ENCODE results near the gene SYTL3. TPM values are rescaled to one million over a fixed set of nuclear protein-coding genes. Genes with fewer than 3 reads are reported as not detected.

The SYTL3 gene
- total and polyA plus RNA-seq, 2 of the 8 experiments (the other 6 are each of a cell fraction or from before 2014, with no cell fraction given), result 0.27 to 0.99 TPM

DNA sequence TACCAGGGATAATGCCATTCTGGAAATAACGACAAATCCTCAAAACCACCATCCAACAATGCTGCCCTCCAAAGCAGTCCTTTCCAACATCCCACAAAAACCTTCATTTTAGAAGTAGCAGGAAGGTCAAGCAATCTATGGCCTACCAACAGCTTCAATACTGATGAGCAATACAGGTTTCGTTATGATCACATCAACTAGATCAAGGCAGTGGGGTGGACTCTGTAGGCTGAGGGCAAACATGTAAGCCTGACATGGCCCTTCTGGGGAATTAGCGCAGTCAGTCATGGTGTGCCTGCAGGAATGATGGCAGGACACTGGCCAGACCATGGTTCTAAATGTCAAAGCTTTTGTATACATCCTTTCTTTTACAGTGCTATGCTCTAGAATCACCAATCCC lies 127.7 kb downstream of the SYTL3 start:
- Histone ChIP-seq H3K4me3 (ENCODE audit: extremely low read depth in 1 of 4, insufficient read depth in 2 of 4, low read depth in 3 of 4, low read length in 4 of 4) (no peak overlapping the region), H3K18ac (ENCODE audit: extremely low read depth, low read length) (no peak overlapping the region), H4K8ac (ENCODE audit: extremely low read depth, insufficient read depth, low read length) (no peak overlapping the region), H2AK5ac (ENCODE audit: low read depth, low read length) (no peak overlapping the region), H2BK15ac (ENCODE audit: low read length) (no peak overlapping the region), H4K91ac (replicated peaks; ENCODE audit: insufficient read length, low read length) (no peak overlapping the region), H2AFZ (ENCODE audit: low read length) (no peak overlapping the region), H3K23ac (ENCODE audit: insufficient read length) (no peak overlapping the region), H3K56ac (replicated peaks; ENCODE audit: insufficient read length, low read depth, low read length) (no peak overlapping the region), H3K4ac (replicated peaks; ENCODE audit: insufficient read length, low read depth, low read length) (no peak overlapping the region), H3K27me3 (replicated peaks in 1 of 4; ENCODE audit: control insufficient read depth in 3 of 4, extremely low read depth in 1 of 4, insufficient read depth in 3 of 4, low read length in 3 of 4) (no peaks in the 10 kb centered on the region), H2BK20ac (ENCODE audit: low read length) (no peak overlapping the region), H2BK120ac (replicated peaks; ENCODE audit: low read depth, low read length) (no peak overlapping the region), H3K79me2 (ENCODE audit: control insufficient read depth in 1 of 2, insufficient read depth in 2 of 2, low read length in 2 of 2) (peaks cover 0 to 73% of the 10 kb centered on the region in 2 experiments; a peak in 3 of 4 replicates), H2BK5ac (ENCODE audit: low read depth, low read length) (no peak overlapping the region), H3K23me2 (ENCODE audit: low read depth, low read length) (no peaks in the 10 kb centered on the region), H2BK12ac (ENCODE audit: low read depth, low read length) (no peak overlapping the region), H3K4me1 (replicated peaks in 1 of 4; ENCODE audit: control insufficient read depth in 3 of 4, insufficient read depth in 4 of 4, low read length in 3 of 4) (peaks cover 0 to 5% (median 2%) of the 10 kb centered on the region in 4 experiments; a peak in 3 of 7 replicates), H4K20me1 (replicated peaks in 1 of 2; ENCODE audit: control insufficient read depth in 1 of 2, insufficient read depth in 2 of 2, low read length in 2 of 2) (peaks cover 22 to 24% of the 10 kb centered on the region in 2 experiments), H3K79me1 (ENCODE audit: low read depth, low read length) (peaks cover 19% of the 10 kb centered on the region), H3K9me3 (ENCODE audit: insufficient read depth in 2 of 2, low read depth in 1 of 2, low read length in 1 of 2) (no peaks in the 10 kb centered on the region), H3K14ac (ENCODE audit: insufficient read length) (no peak overlapping the region), H3K27ac (ENCODE audit: low read depth, low read length) (no peak overlapping the region), H3K4me2 (ENCODE audit: insufficient read depth in 1 of 2, low read depth in 2 of 2, low read length in 2 of 2) (no peak overlapping the region), H4K5ac (ENCODE audit: insufficient read length, low read depth, low read length) (no peak overlapping the region), H3K36me3 (ENCODE audit: control insufficient read depth in 2 of 4, insufficient read depth in 4 of 4, low read length in 3 of 4) (peaks cover 31 to 95% (median 79%) of the 10 kb centered on the region in 4 experiments), H3K9ac (replicated peaks in 1 of 4; ENCODE audit: extremely low read depth in 1 of 4, low read depth in 3 of 4, low read length in 3 of 4) (no peak overlapping the region)
- ChIA-PET CTCF (ENCODE audit: partially characterized antibody) (interaction anchor here (1.4 to 1.8 kb wide), 2 partner anchors 195 to 327 kb away, joined by 3 to 5 read pairs; no protein-coding TSS in a partner anchor), POLR2A (ENCODE audit: partially characterized antibody) (interaction anchor here (7.6 kb wide), 1 partner anchor 11 kb away, joined by 75 read pairs; no protein-coding TSS in a partner anchor)
- DNase-seq (ENCODE audit: low read depth in 1 of 2, low spot score in 2 of 2) (no peak), FAIRE-seq (no peak)
- 97% methylated on average over 3 of the region's 3 CpGs; no CpG with 5 or more reads in 1 of the 2 experiments for whole genome bisulfite sequencing, 2 experiments (ENCODE audit: extremely low coverage in 1 of 2, insufficient coverage in 1 of 2, insufficient read length in 1 of 2, insufficient replicate concordance in 2 of 2, low coverage in 1 of 2, low lambda C conversion rate in 2 of 2, missing lambda C conversion rate in 1 of 2)
- TF ChIP-seq YY1 (IDR thresholded peaks at IDR 0.05; ENCODE audit: low read depth, low read length), result no peak
- no peak for TF ChIP-seq JUND (IDR thresholded peaks at IDR 0.05; ENCODE audit: low read length)
- no peak for TF ChIP-seq HDAC6 (IDR thresholded peaks at IDR 0.05; ENCODE audit: low read depth, low read length)
- TF ChIP-seq SAP30 (IDR thresholded peaks at IDR 0.05; ENCODE audit: insufficient read depth, insufficient replicate concordance, low read length), result no peak
- TF ChIP-seq NANOG (IDR thresholded peaks at IDR 0.05; ENCODE audit: insufficient read depth, low read depth, low read length, poor library complexity, severe bottlenecking), result no peak
- no peak for TF ChIP-seq TCF12 (IDR thresholded peaks at IDR 0.05; ENCODE audit: low read depth, low read length)
- no peak for TF ChIP-seq EGR1 (IDR thresholded peaks at IDR 0.05; ENCODE audit: borderline replicate concordance, low read depth, low read length)
- TF ChIP-seq, protein P1, sequence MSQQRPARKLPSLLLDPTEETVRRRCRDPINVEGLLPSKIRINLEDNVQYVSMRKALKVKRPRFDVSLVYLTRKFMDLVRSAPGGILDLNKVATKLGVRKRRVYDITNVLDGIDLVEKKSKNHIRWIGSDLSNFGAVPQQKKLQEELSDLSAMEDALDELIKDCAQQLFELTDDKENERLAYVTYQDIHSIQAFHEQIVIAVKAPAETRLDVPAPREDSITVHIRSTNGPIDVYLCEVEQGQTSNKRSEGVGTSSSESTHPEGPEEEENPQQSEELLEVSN (IDR thresholded peaks at IDR 0.05), result no peak
- TF ChIP-seq TBP (IDR thresholded peaks at IDR 0.05; ENCODE audit: low read depth, low read length), result no peak
- TF ChIP-seq, protein P2, sequence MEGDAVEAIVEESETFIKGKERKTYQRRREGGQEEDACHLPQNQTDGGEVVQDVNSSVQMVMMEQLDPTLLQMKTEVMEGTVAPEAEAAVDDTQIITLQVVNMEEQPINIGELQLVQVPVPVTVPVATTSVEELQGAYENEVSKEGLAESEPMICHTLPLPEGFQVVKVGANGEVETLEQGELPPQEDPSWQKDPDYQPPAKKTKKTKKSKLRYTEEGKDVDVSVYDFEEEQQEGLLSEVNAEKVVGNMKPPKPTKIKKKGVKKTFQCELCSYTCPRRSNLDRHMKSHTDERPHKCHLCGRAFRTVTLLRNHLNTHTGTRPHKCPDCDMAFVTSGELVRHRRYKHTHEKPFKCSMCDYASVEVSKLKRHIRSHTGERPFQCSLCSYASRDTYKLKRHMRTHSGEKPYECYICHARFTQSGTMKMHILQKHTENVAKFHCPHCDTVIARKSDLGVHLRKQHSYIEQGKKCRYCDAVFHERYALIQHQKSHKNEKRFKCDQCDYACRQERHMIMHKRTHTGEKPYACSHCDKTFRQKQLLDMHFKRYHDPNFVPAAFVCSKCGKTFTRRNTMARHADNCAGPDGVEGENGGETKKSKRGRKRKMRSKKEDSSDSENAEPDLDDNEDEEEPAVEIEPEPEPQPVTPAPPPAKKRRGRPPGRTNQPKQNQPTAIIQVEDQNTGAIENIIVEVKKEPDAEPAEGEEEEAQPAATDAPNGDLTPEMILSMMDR (IDR thresholded peaks at IDR 0.05; ENCODE audit: control extremely low read depth in 1 of 3, insufficient read depth in 1 of 3, low read depth in 1 of 3, low read length in 3 of 3), result no peak
